A673 (cell line): Measurements from ENCODE around the gene HOXB7. TPM values are rescaled to one million over a fixed set of nuclear protein-coding genes. Genes with fewer than 3 reads are reported as not detected.

Source experiments
- BruUV-seq: library from RNA; stranded (reverse); fragments of 400-500 nt; replicated peaks from 2 replicates; lab custom pipeline; 2021; lab: Mats Ljungman, UMichigan
- CTCF ChIA-PET: fragments of 300-600 bp; sonication (Branson Sonifier 250); formaldehyde crosslinking; loops from one replicate; lab custom pipeline; 2022; ENCODE audit warnings: antibody characterized with exemption; lab: Charles Lee
- POLR2A ChIA-PET: fragments of 300-600 bp; sonication (Branson Sonifier 250); formaldehyde crosslinking; loops from one replicate; lab custom pipeline; 2022; ENCODE audit warnings: antibody characterized with exemption; ENCODE audit not compliant: low non-redundant PET; lab: Charles Lee
- DNase-seq: peaks from one replicate; pipeline ENCODE4 v3.0.0-alpha.2; 2015; ENCODE audit warnings: low spot score
- H3K27ac ChIP-seq: fragments of 200-600 bp; sonication (generic); 2 replicates; pipeline ENCODE4 v1.5.1; 2016; ENCODE audit warnings: mixed run types, low read depth, mild to moderate bottlenecking, mixed read lengths, antibody characterized with exemption, low read length; ENCODE audit not compliant: poor library complexity, severe bottlenecking
- H3K27me3 ChIP-seq: fragments of 200-600 bp; sonication (generic); replicated peaks from 2 replicates; pipeline ENCODE4 v1.6.1; 2017; ENCODE audit warnings: mixed run types, low read depth, mild to moderate bottlenecking, mixed read lengths, antibody characterized with exemption, low read length; ENCODE audit not compliant: insufficient read depth, poor library complexity
- H3K36me3 ChIP-seq: fragments of 200-600 bp; sonication (generic); 2 replicates; pipeline ENCODE4 v1.6.1; 2016; ENCODE audit warnings: mixed run types, mild to moderate bottlenecking, mixed read lengths, antibody characterized with exemption, low read length; ENCODE audit not compliant: insufficient read depth, poor library complexity, severe bottlenecking
- H3K4me1 ChIP-seq: fragments of 200-600 bp; sonication (generic); 2 replicates; pipeline ENCODE4 v1.6.1; 2017; ENCODE audit warnings: mixed run types, mild to moderate bottlenecking, mixed read lengths, antibody characterized with exemption, low read length; ENCODE audit not compliant: insufficient read depth, poor library complexity, severe bottlenecking
- H3K4me3 ChIP-seq: fragments of 200-600 bp; sonication (generic); 2 replicates; pipeline ENCODE4 v1.5.1; 2016; ENCODE audit warnings: low read depth, mixed run types, mild to moderate bottlenecking, mixed read lengths, low read length; ENCODE audit not compliant: poor library complexity, severe bottlenecking
- H3K9me3 ChIP-seq: fragments of 200-600 bp; sonication (generic); 2 replicates; pipeline ENCODE4 v1.6.1; 2016; ENCODE audit warnings: mixed run types, low read depth, mild to moderate bottlenecking, mixed read lengths, antibody characterized with exemption, low read length; ENCODE audit not compliant: poor library complexity, severe bottlenecking
- EZH2 ChIP-seq: fragments of 200-600 bp; sonication (generic); IDR thresholded peaks from 2 replicates; pipeline ENCODE4 v1.6.1; 2017; ENCODE audit warnings: borderline replicate concordance, low read depth, mild to moderate bottlenecking, mixed read lengths, antibody characterized with exemption, low read length; ENCODE audit not compliant: poor library complexity, severe bottlenecking
- intact Hi-C: fragments of 100-400 bp; cut with micrococcal nuclease; formaldehyde crosslinking; loops from one replicate; pipeline ENCODE4 v1.10.0; 2022; ENCODE audit not compliant: unreplicated experiment
- total RNA-seq: library from RNA; stranded (reverse); gene quantifications from 2 replicates; pipeline ENCODE4 v1.2.3, GENCODE V29; 2021
- TF ChIP-seq, protein P1 (sequence below): fragments of 300-800, 200-600 bp; sonication (generic); conservative IDR thresholded peaks from 2 replicates; pipeline ENCODE4 v1.5.1; 2017; ENCODE audit warnings: low read depth, mild to moderate bottlenecking, antibody characterized with exemption, low read length, moderate library complexity, mixed read lengths

Gene HOXB7
- total RNA-seq, 1 experiment from 2014 or later: 32.2 TPM

DNA sequence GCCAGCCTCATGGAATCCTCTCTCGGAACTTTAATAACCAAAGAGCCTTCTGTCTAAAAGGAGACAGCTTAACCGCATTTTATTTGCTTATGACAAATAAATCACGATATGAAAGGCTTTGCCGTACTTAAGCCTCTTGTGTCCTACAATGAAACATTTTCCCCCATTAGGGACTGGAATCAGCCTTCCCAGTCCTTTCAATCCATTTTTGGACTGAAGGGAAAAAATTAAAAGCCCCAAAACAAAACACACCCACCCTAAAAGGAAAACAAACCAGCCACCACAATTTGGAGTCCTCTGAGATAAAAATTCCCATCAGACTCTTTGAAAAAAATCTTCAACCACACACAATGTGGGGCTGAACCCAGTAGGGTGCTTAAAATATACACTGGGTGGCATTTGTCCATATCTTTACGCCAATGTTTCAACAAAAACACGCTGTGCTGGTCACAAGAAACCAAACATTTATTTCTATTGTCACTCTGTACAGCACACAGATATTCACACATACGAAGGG lies 35.7 kb downstream of the HOXB7 start:
- no peaks in the 10 kb centered on the region for H3K9me3 ChIP-seq
- BruUV-seq: no TSS peak
- intact Hi-C loops: no loop called here
- H3K4me3 ChIP-seq: no peak overlapping the region
- H3K36me3 ChIP-seq: no peaks in the 10 kb centered on the region
- no peak for TF ChIP-seq EZH2
- TF ChIP-seq, protein P1, sequence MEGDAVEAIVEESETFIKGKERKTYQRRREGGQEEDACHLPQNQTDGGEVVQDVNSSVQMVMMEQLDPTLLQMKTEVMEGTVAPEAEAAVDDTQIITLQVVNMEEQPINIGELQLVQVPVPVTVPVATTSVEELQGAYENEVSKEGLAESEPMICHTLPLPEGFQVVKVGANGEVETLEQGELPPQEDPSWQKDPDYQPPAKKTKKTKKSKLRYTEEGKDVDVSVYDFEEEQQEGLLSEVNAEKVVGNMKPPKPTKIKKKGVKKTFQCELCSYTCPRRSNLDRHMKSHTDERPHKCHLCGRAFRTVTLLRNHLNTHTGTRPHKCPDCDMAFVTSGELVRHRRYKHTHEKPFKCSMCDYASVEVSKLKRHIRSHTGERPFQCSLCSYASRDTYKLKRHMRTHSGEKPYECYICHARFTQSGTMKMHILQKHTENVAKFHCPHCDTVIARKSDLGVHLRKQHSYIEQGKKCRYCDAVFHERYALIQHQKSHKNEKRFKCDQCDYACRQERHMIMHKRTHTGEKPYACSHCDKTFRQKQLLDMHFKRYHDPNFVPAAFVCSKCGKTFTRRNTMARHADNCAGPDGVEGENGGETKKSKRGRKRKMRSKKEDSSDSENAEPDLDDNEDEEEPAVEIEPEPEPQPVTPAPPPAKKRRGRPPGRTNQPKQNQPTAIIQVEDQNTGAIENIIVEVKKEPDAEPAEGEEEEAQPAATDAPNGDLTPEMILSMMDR: no peak
- H3K27me3 ChIP-seq: no peaks in the 10 kb centered on the region
- no peak overlapping the region for H3K27ac ChIP-seq
- ChIA-PET CTCF (no interaction called here), POLR2A (interaction anchor here (0.6 kb wide), 1 partner anchor 28 kb away, joined by 9 read pairs; no protein-coding TSS in a partner anchor)
- DNase-seq: no peak
- peaks cover 41% of the 10 kb centered on the region for H3K4me1 ChIP-seq

DNA sequence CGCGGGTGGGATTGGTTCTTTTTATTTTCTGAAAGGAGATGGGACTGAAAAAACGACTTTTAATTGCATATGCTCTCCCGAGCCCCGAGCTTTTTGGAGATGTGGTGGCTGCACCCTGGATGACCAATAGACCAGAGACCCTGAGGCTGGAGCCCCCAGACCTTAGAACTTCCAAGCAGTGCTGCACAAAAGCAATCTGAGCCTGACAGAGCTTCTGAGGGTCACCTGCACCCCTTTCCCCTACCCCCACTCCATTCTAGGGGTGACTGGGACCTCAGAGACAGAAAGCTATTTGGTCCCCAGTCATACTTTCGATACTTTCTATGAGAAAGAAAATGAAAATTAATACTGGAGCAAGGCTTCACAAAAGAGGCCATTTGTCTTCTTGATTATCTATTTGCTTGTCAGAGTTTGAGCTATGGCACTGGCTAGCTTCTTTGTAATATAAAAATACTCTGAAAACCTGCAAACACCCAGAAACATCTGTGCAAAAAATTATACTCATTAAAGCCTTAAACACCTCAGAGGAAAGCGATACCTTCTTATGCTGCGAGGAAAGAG lies 36.2 kb downstream of the HOXB7 start:
- Histone ChIP-seq H3K27ac (no peak overlapping the region), H3K9me3 (no peaks in the 10 kb centered on the region), H3K4me3 (no peak overlapping the region), H3K27me3 (no peaks in the 10 kb centered on the region), H3K4me1 (peaks cover 41% of the 10 kb centered on the region), H3K36me3 (no peaks in the 10 kb centered on the region)
- ChIA-PET CTCF (no interaction called here), POLR2A (interaction anchor here (0.6 kb wide), 1 partner anchor 27 kb away, joined by 9 read pairs; no protein-coding TSS in a partner anchor)
- intact Hi-C loops: no loop called here
- TF ChIP-seq EZH2: no peak
- TF ChIP-seq, protein P1: no peak
- no TSS peak for BruUV-seq
- no peak for DNase-seq

DNA sequence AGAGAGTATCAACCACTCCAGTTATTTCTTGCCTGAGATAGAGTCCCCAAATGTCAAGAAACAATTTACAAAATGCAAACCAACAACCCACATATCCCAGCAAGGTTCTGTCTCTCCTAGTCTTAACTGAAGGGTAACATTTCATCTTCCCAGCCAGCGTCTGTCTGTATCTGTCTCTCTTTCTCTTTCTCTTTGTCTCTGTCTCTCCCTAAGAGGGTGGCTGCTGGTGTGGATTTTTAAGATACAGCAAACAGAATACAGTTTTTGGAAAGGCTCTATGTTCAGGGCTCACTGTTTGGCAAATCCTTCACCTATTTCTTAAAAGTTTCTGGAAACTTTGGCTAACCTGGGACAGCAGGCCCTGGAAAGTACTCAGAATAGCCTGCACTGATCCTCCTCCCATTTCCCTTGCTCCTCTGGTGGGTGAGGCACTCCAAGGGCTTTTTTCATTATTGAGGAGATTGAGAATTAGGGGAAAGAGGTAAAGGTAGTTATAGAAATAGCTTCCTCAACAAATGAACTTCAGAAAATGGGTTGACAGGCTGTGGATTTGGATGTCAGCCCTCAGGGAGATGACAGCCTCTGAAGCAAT lies 38.9 kb downstream of the HOXB7 start:
- no peaks in the 10 kb centered on the region for H3K27me3 ChIP-seq
- CTCF ChIA-PET: no interaction called here
- DNase-seq: no peak
- TF ChIP-seq, protein P1: no peak
- no peak for TF ChIP-seq EZH2
- peaks cover 64% of the 10 kb centered on the region for H3K4me1 ChIP-seq
- POLR2A ChIA-PET: interaction anchor here (0.7 kb wide), 1 partner anchor 14 kb away, joined by 3 read pairs; no protein-coding TSS in a partner anchor
- intact Hi-C loops: no loop called here
- H3K36me3 ChIP-seq: no peaks in the 10 kb centered on the region
- BruUV-seq: no TSS peak
- H3K9me3 ChIP-seq: no peaks in the 10 kb centered on the region
- no peak overlapping the region for H3K4me3 ChIP-seq
- peak overlapping the region; percentile 20 for H3K27ac ChIP-seq
